GM19395 (cell line): Measurements from ENCODE around the gene TMEM14C.
A peak's percentile ranks its signal among the peaks of the same experiment; 100 is the strongest.
"Not testable (repeated sequence)": the region's sequence is repeated elsewhere in the genome, so short reads cannot be mapped to it uniquely, and the experiment has no call there.

Source experiments
- ATAC-seq: cut with Tn5 transposase; IDR thresholded peaks from one replicate; pipeline ENCODE4 v1.9.1; 2021; ENCODE audit warnings: mild to moderate bottlenecking, moderate library complexity; ENCODE audit not compliant: unreplicated experiment

TMEM14C gene

DNA sequence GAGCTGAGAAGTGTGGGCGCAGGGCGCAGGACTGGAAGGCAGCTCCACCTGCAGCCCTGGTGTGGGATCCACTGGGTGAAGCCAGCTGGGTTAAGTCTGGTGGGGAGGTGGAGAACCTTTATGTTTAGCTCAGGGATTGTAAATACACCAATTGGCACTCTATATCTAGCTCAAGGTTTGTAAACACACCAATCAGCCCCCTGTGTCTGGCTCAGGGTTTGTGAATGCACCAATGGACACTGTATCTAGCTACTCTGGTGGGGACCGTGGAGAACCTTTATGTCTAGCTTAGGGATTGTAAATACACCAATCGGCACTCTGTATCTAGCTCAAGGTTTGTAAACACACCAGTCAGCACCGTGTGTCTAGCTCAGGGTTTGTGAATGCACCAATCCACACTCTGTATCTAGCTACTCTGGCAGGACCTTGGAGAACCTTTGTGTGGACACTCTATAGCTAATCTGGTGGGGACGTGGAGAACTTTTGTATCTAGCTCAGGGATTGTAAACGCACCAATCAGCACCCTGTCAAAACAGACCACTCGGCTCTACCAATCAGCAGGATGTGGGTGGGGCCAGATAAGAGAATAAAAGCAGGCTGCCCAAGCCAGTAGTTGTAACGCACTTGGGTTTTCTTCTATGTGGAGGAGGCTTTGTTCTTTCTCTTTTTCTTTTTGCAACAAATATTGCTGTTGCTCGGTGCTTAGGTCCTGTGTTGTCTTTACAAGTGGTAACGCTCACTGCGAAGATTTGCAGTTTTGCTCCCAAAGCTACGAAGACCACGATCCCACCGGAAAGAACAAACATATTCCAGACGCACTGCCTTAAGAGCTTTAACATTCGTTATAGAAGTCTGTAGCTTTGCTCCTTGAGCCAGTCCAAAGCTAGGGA is 1.7 kb upstream of the TMEM14C start:
- not testable (repeated sequence) for ATAC-seq

DNA sequence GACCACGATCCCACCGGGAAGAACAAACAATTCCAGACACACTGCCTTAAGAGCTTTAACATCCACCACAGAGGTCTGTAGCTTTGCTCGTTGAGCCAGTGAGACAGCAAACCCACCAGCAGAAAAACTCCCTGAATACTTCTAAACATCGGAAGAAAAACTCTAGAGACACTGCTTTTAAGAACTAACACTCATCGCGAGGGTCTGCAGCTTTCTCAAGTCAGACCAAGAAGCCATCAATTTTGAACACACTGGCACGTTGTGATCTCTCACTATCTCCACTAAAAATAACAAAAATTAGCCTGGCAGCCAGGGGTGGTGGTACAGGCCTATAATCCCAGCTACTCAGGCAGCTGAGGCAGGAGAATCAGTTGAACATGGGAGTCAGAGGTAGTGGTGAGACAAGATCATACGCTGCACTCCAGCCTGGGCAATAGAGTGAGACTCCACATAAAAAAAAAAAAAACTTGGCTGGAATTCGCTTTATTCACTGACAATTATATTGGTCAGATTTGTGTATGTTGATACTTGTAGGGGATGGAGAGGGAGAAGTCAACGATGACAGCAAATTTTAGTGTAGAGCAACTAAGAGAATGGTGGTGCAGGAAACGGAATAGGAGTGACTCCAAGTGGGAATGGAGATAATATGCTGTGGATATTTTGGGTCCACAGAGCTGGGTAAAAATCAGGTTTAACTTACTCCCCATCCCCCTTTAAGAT is 860 bp upstream of the TMEM14C start:
- ATAC-seq: no peak

DNA sequence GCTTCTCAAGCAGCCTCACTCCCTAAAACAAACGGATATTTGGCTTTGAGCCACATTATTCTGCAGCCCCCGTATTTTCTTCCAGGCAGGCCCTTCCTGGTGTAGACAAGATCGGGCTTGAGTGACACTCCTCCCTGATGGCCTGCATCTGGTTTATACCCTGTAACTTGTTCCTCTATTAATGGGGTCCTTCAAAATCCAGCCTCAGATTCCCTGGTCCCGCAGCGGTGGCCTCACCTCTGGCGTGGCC is 375 bp upstream of the TMEM14C start:
- no peak for ATAC-seq

DNA sequence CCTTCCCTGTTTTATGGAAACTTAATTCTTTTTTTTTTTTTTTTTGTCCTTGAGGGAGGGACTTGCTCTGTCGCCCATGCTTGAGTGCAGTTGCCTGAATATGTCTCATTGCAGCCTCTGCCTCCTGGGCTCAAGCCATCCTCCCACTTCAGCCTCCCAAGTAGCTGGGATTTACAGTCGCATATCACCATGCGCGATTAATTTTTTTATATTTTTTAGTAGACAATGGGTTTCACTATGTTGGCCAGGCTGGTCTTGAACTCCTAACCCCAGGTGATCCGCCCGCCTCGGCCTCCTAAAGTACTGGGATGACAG is 654 bp downstream of the TMEM14C start:
- ATAC-seq: peak; percentile 0

- ATAC-seq: no peak
Measured at GRCh38 chr6:10725044-10725443, 2.2 kb downstream of the TMEM14C start.

DNA sequence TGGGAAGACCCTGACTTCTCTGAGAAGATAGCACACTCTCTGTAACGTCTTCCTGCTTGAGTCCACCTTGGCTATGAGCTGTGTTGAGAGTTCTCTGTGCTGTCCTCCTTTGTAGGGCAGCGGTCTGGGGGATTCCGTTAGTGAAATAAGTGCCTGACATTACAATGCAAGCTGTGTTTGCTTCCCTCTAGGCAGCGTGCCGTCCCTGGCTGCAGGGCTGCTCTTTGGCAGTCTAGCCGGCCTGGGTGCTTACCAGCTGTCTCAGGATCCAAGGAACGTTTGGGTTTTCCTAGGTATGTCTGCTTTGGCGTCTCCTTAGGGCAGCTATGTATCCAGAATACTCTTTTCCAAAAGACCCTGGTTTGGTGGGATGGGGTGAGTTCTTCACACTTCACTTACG is 2.8 kb downstream of the TMEM14C start:
- no peak for ATAC-seq

DNA sequence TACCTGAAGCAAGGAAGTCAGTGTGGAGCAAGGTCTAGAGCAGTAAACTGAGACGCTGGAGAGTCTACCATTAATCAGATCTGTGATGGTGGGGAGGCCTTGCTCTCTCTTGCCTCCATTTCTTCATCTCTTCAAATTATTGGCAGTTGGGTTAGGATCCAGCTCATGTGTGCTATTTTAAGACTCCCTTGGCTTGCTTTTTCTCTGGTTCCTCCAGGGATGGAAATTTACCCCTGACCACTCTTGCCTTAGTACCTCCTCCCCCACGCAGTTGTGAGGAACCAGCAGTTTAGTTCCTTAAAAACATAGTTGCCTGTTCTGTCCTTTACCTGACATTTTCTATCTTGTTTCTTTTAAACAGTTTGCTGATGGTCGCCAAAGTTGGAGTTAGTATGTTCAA is 7.4 kb downstream of the TMEM14C start:
- ATAC-seq: no peak

GRCh38 chr6:10733151-10733715 is 10.4 kb downstream of the TMEM14C start:
- no peak for ATAC-seq

DNA sequence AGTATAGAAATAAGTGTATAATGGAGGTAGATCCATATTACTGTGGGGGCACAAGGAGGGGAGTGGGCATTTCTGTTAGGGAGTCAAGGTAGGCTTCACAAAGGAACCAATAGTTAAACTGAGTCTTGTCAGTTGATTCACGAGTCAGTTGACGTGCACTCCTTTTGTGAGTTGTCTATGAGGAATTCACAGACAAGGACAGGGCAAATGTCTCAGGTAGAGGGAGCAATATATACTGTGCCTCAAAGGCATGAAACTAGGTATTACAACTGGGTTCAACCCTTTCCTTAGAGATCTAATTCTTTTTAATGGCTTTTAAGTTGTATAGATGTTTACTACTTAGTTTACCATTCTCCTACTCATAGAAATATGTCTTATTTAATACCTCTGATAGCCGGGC is 11.0 kb downstream of the TMEM14C start:
- no peak for ATAC-seq

GRCh38 chr6:10736731-10737130 is 13.9 kb downstream of the TMEM14C start:
- no peak for ATAC-seq

- ATAC-seq: no peak
Measured at GRCh38 chr6:10740061-10740460, 17.2 kb downstream of the TMEM14C start.

- not testable (repeated sequence) for ATAC-seq
Measured at GRCh38 chr6:10741643-10742042, 18.8 kb downstream of the TMEM14C start.

DNA sequence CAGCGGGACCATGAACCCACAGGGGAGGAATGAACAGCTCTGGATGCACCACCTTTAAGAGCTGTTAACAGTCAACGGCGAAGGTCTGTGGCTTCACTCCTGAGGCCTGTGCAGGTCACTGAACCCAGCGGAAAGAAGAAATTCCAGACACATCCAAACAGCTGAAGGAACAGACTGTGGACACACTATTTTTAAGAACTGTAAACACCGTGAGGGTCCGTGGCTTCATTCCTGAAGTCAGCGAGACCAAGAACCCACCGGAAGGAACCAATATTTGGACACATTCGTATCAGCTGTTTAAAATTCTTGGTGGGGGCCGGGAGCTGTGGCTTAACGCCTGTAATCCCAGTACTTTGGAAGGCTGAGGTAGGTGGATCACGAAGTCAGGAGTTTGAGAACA is 19.4 kb downstream of the TMEM14C start:
- ATAC-seq: no peak

DNA sequence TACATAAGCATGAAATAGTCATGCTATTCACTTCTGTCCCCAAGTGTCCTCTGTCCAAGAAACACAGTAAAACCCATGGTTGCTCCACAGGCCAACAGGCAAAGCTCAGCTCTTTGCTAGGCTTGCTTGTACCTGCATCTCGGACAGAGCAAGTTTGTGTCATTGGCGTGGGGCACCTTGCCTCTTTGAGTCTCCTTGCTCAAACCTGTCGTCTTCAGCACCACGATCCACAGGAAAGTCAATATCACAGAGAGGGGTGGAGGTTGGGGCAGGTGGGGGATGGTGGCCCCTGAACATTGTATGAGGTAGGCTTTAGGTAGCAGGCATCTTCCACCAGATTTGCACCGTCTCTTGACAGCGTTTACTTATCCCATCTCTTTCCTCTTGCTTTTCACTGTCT is 20.6 kb downstream of the TMEM14C start:
- ATAC-seq: no peak

- ATAC-seq: no peak
Measured at GRCh38 chr6:10745116-10745515, 22.2 kb downstream of the TMEM14C start.

DNA sequence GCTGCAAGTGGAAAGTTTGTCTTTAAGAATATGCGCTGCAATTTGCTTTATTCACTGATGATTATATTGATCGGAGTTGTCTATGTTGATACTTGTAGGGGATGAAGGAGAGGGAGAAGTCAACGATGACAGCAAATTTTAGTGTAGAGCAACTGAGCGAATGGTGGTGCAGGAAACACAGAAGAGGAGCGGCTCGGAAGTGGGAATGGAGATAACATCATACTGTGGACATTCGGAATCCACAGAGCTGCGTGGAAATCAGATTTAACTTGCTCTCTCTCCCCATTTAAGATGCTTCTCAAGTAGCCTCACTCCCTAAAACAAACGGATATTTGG is 24.0 kb downstream of the TMEM14C start:
- ATAC-seq: peak; percentile 0

DNA sequence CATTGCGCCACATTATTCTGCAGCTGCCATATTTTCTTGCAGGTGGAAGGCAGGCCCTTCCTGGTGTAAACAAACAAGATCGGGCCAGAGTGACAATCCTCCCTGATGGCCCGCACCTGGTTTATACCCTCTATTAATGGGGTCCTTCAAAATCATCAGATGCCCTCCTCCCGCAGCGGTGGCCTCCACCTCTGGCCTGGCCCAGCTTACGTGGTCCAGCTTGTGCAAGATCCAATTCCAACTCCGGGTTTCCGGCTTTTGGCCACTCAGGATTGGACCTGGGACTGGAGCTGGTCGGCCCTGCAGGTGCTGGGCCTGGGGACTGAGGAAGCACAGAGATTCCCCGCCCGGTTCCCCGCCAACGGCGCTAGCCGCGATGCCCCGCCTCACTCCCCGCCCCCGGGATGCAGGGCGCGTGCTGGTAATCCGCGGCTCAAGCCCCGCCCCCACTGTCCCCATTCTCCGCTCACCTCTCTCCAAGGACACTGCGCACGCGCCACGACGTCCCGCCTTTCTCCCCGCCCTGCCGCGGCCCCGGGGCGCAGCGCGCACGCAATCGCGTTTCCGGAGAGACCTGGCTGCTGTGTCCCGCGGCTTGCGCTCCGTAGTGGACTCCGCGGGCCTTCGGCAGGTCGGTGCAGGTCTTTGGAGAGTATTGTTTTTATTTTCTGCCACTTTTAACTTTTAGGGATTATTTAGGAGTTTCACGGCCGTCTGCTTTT is 24.5 kb downstream of the TMEM14C start, which contains the start of gene TMEM14B:
Gene TMEM14B, plus strand, starts transcription at position 555 of the 722 bp plus-strand sequence. CDS start 1,441 bp downstream, outside the sequence.
- peak; percentile 95 for ATAC-seq

GRCh38 chr6:10749734-10750133 is 26.9 kb downstream of the TMEM14C start:
- ATAC-seq: no peak

- ATAC-seq: not testable (repeated sequence)
Measured at GRCh38 chr6:10750568-10750967, 27.7 kb downstream of the TMEM14C start.

DNA sequence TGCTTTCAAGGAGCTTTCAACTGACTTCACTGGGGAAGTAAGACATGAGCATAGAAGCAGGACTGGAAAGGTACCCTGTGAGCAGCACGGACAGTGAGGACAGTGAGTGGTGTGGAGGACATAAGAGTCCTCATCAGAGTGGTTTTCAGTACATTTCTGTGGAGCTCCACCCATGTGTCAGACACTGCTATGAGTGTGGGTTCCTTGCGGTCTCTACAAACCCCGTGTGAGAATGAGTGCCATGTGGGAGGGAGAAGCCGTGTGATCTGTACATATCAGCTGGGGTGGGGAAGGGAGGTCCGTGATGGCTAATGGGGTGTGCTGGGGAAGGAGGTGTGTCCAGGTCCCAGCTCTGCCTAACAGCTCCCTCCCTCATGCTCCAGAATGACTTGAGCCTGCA is 28.9 kb downstream of the TMEM14C start:
- ATAC-seq: not testable (repeated sequence)

GRCh38 chr6:10756085-10756484 is 33.2 kb downstream of the TMEM14C start:
- ATAC-seq: no peak
